Neuronal stem cell (in vitro differentiated cells): ENCODE results near the gene GPR87.

Source experiments
- DNase-seq: peaks from one replicate; pipeline ENCODE4 v3.0.0-alpha.2; 2013; ENCODE audit warnings: low spot score
- H2AFZ ChIP-seq: one replicate; pipeline ENCODE4 v1.6.1; 2013; ENCODE audit warnings: mild to moderate bottlenecking, low read length, inconsistent platforms
- H2AK5ac ChIP-seq: 2 replicates; pipeline ENCODE4 v1.6.1; 2013; ENCODE audit warnings: low read depth, mild to moderate bottlenecking, inconsistent platforms, low read length, moderate library complexity, mixed read lengths
- H2BK120ac ChIP-seq: 2 replicates; pipeline ENCODE4 v1.6.1; 2013; ENCODE audit warnings: low read depth, mild to moderate bottlenecking, inconsistent platforms, low read length, moderate library complexity, mixed read lengths
- H2BK12ac ChIP-seq: one replicate; pipeline ENCODE4 v1.6.1; 2013; ENCODE audit warnings: low read length, inconsistent platforms
- H2BK15ac ChIP-seq: 2 replicates; pipeline ENCODE4 v1.6.1; 2013; ENCODE audit warnings: mild to moderate bottlenecking, low read length, inconsistent platforms, mixed read lengths
- H2BK5ac ChIP-seq: one replicate; pipeline ENCODE4 v1.6.1; 2013; ENCODE audit warnings: inconsistent platforms, mild to moderate bottlenecking, low read length, moderate library complexity
- H3K14ac ChIP-seq: one replicate; pipeline ENCODE4 v1.6.1; 2013; ENCODE audit warnings: low read length, inconsistent platforms
- H3K18ac ChIP-seq: 2 replicates; pipeline ENCODE4 v1.6.1; 2013; ENCODE audit warnings: low read length, inconsistent platforms
- H3K23ac ChIP-seq: 2 replicates; pipeline ENCODE4 v1.6.1; 2013; ENCODE audit warnings: low read depth, mild to moderate bottlenecking, mixed read lengths, low read length, inconsistent platforms; ENCODE audit not compliant: poor library complexity
- H3K27ac ChIP-seq: replicated peaks from 3 replicates; pipeline ENCODE4 v1.5.1; 2013; ENCODE audit warnings: low read length, inconsistent platforms
- H3K27me3 ChIP-seq, 3 experiments: 2 replicates each; pipeline ENCODE4 v1.6.1; 2013; ENCODE audit warnings: low read length in 3 of 3, mild to moderate bottlenecking in 2 of 3, inconsistent platforms in 1 of 3, low read depth in 1 of 3, mixed read lengths in 1 of 3, moderate library complexity in 1 of 3; ENCODE audit not compliant: control insufficient read depth in 3 of 3, insufficient read depth in 3 of 3
- H3K36me3 ChIP-seq, 2 donors: replicated peaks in 1 of 2; 2 replicates each; pipeline ENCODE4 v1.6.1; 2013; ENCODE audit warnings: low read length in 2 of 2; ENCODE audit not compliant: control insufficient read depth in 2 of 2, insufficient read depth in 2 of 2
- H3K4ac ChIP-seq: 2 replicates; pipeline ENCODE4 v1.6.1; 2013; ENCODE audit warnings: inconsistent platforms, mild to moderate bottlenecking, low read length, moderate library complexity
- H3K4me1 ChIP-seq, 2 donors: 1 replicate in 1 of 2; 2 replicates in 1 of 2; pipeline ENCODE4 v1.6.1; 2013; ENCODE audit warnings: low read length in 2 of 2, low read depth in 1 of 2; ENCODE audit not compliant: control insufficient read depth in 2 of 2, insufficient read depth in 1 of 2
- H3K4me2 ChIP-seq: one replicate; pipeline ENCODE4 v1.6.1; 2013; ENCODE audit warnings: mild to moderate bottlenecking, low read length, inconsistent platforms; ENCODE audit not compliant: insufficient read depth, poor library complexity, severe bottlenecking
- H3K4me3 ChIP-seq, 2 donors: 2 replicates each; pipeline ENCODE4 v1.5.1; 2013; ENCODE audit warnings: low read length in 2 of 2, mild to moderate bottlenecking in 2 of 2, inconsistent platforms in 1 of 2, moderate library complexity in 1 of 2
- H3K79me1 ChIP-seq: one replicate; pipeline ENCODE4 v1.6.1; 2013; ENCODE audit warnings: low read depth, mild to moderate bottlenecking, inconsistent platforms, low read length, moderate library complexity
- H3K9ac ChIP-seq: one replicate; pipeline ENCODE4 v1.6.1; 2013; ENCODE audit warnings: mild to moderate bottlenecking, low read depth, low read length, inconsistent platforms; ENCODE audit not compliant: poor library complexity
- H3K9me3 ChIP-seq, 2 donors: replicated peaks in 1 of 2; 2 replicates each; pipeline versions ENCODE3 to v1.6.1; 2013; ENCODE audit warnings: low read length in 2 of 2, mild to moderate bottlenecking in 2 of 2, inconsistent platforms in 1 of 2, low read depth in 1 of 2, mixed read lengths in 1 of 2, moderate library complexity in 1 of 2; ENCODE audit not compliant: control insufficient read depth in 2 of 2, insufficient read depth in 1 of 2
- H4K8ac ChIP-seq: one replicate; pipeline ENCODE4 v1.6.1; 2013; ENCODE audit warnings: low read depth, mild to moderate bottlenecking, inconsistent platforms, low read length, moderate library complexity
- H4K91ac ChIP-seq: one replicate; pipeline ENCODE4 v1.6.1; 2013; ENCODE audit warnings: low read length, low read depth, mild to moderate bottlenecking, inconsistent platforms; ENCODE audit not compliant: poor library complexity
- whole genome bisulfite sequencing, 2 donors: extraction: QIAGEN DNeasy Blood & Tissue Kit; methylation state at CpG; one replicate each; pipeline ENCODE4 v1.1.7; 2013; ENCODE audit warnings: missing lambda C conversion rate in 2 of 2, mixed read lengths in 1 of 2; ENCODE audit not compliant: insufficient read length in 2 of 2, insufficient replicate concordance in 1 of 2; ENCODE audit errors: extremely low coverage in 2 of 2; 5-methylcytosine and 5-hydroxymethylcytosine counted together

The GPR87 gene

GRCh38 chr3:151346292-151346691, 29.7 kb upstream of the GPR87 start:
- Histone ChIP-seq H3K79me1 (no peaks in the 10 kb centered on the region), H3K9ac (no peak overlapping the region), H3K4me2 (no peak overlapping the region), H3K4me1 (peaks cover 0 to 4% of the 10 kb centered on the region in 2 donors), H3K4ac (no peak overlapping the region), H2AFZ (no peak overlapping the region), H3K36me3 (no peaks in the 10 kb centered on the region), H2BK12ac (no peak overlapping the region), H3K27me3 (no peaks in the 10 kb centered on the region), H4K8ac (no peak overlapping the region), H4K91ac (no peak overlapping the region), H3K18ac (no peak overlapping the region), H2AK5ac (no peak overlapping the region), H3K27ac (no peak overlapping the region), H3K14ac (no peak overlapping the region), H2BK15ac (no peak overlapping the region), H2BK120ac (no peak overlapping the region), H3K4me3 (no peak overlapping the region), H3K9me3 (no peaks in the 10 kb centered on the region), H3K23ac (no peak overlapping the region), H2BK5ac (no peak overlapping the region)
- no CpG with 5 or more reads among the region's 3 CpGs for WGBS, 2 donors
- DNase-seq = no peak

GRCh38 chr3:151345859-151346258, 29.2 kb upstream of the GPR87 start:
- no peak overlapping the region for H3K27ac ChIP-seq
- no peaks in the 10 kb centered on the region for H3K27me3 ChIP-seq
- no peak overlapping the region for H2BK15ac ChIP-seq
- no peaks in the 10 kb centered on the region for H3K9me3 ChIP-seq
- H2BK12ac ChIP-seq = no peak overlapping the region
- H3K4me3 ChIP-seq = no peak overlapping the region
- H2BK120ac ChIP-seq = no peak overlapping the region
- no peak overlapping the region for H3K4me2 ChIP-seq
- H3K14ac ChIP-seq = no peak overlapping the region
- H2BK5ac ChIP-seq = no peak overlapping the region
- H3K18ac ChIP-seq = no peak overlapping the region
- H3K36me3 ChIP-seq = no peaks in the 10 kb centered on the region
- no peak overlapping the region for H2AK5ac ChIP-seq
- H2AFZ ChIP-seq = no peak overlapping the region
- WGBS, 2 donors = no CpG with 5 or more reads among the region's 2 CpGs
- no peaks in the 10 kb centered on the region for H3K79me1 ChIP-seq
- H3K4me1 ChIP-seq = peaks cover 0 to 4% of the 10 kb centered on the region in 2 donors
- DNase-seq = no peak
- no peak overlapping the region for H4K8ac ChIP-seq
- no peak overlapping the region for H4K91ac ChIP-seq
- no peak overlapping the region for H3K23ac ChIP-seq
- H3K9ac ChIP-seq = no peak overlapping the region
- H3K4ac ChIP-seq = no peak overlapping the region

GRCh38 chr3:151331696-151332095, 15.1 kb upstream of the GPR87 start:
- Histone ChIP-seq H4K8ac (no peak overlapping the region), H4K91ac (no peak overlapping the region), H3K23ac (no peak overlapping the region), H2AFZ (no peak overlapping the region), H2BK15ac (no peak overlapping the region), H3K14ac (no peak overlapping the region), H3K79me1 (no peaks in the 10 kb centered on the region), H3K27ac (no peak overlapping the region), H3K9ac (no peak overlapping the region), H2BK120ac (no peak overlapping the region), H3K4me3 (no peak overlapping the region), H2BK5ac (no peak overlapping the region), H3K4ac (no peak overlapping the region), H3K4me2 (no peak overlapping the region), H3K9me3 (no peaks in the 10 kb centered on the region), H3K27me3 (no peaks in the 10 kb centered on the region), H3K4me1 (no peaks in the 10 kb centered on the region), H2BK12ac (no peak overlapping the region), H3K36me3 (no peaks in the 10 kb centered on the region), H2AK5ac (no peak overlapping the region), H3K18ac (no peak overlapping the region)
- DNase-seq = no peak
- no CpG with 5 or more reads among the region's 2 CpGs for WGBS, 2 donors

GRCh38 chr3:151330899-151331298, 14.3 kb upstream of the GPR87 start:
- no peak overlapping the region for H3K4me3 ChIP-seq
- no peak overlapping the region for H2BK15ac ChIP-seq
- H4K8ac ChIP-seq = no peak overlapping the region
- no peak overlapping the region for H3K9ac ChIP-seq
- no peak for DNase-seq
- H3K27me3 ChIP-seq = no peaks in the 10 kb centered on the region
- no peak overlapping the region for H3K27ac ChIP-seq
- no peak overlapping the region for H4K91ac ChIP-seq
- H3K79me1 ChIP-seq = no peaks in the 10 kb centered on the region
- no peak overlapping the region for H3K14ac ChIP-seq
- no peaks in the 10 kb centered on the region for H3K4me1 ChIP-seq
- no peaks in the 10 kb centered on the region for H3K9me3 ChIP-seq
- no peak overlapping the region for H2BK5ac ChIP-seq
- no peak overlapping the region for H3K4ac ChIP-seq
- no peak overlapping the region for H3K18ac ChIP-seq
- no peak overlapping the region for H3K23ac ChIP-seq
- no peaks in the 10 kb centered on the region for H3K36me3 ChIP-seq
- no peak overlapping the region for H2AK5ac ChIP-seq
- no peak overlapping the region for H2BK12ac ChIP-seq
- no peak overlapping the region for H3K4me2 ChIP-seq
- no peak overlapping the region for H2AFZ ChIP-seq
- H2BK120ac ChIP-seq = no peak overlapping the region
